HG03025 (cell line): ENCODE data around the gene TAC3.
"Not testable (repeated sequence)": the region's sequence is repeated elsewhere in the genome, so short reads cannot be mapped to it uniquely, and the experiment has no call there.

Source experiments
- ATAC-seq: cut with Tn5 transposase; IDR thresholded peaks from one replicate; pipeline ENCODE4 v1.9.1; 2021; ENCODE audit warnings: mild to moderate bottlenecking, moderate library complexity; ENCODE audit not compliant: unreplicated experiment, low FRiP score

TAC3 gene

DNA sequence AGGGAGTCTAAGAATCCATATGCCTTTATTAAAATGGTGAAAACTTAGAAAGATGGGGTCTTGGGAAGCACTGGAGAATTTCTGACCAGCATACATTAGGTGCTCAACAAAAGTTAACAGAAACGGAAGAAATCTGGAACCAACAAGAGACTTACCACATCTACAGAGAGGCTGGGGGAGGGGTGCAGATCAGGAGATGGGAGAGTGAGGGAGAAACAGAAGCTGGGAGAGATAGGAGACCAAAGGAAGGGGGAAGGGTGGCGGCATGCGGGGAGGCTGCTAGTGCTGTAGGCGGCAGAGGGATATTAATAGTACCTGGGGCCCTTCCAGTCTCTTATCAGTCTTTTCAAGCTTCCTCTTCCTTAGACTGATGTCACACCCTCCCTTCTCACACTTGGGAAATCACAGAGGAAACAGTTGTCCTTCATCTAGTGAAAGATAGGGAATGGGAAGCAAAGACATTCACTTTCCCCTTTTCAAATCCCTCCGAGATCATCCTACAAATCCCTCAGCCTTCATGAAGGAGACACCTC is 28.1 kb downstream of the TAC3 start:
- ATAC-seq: no peak

DNA sequence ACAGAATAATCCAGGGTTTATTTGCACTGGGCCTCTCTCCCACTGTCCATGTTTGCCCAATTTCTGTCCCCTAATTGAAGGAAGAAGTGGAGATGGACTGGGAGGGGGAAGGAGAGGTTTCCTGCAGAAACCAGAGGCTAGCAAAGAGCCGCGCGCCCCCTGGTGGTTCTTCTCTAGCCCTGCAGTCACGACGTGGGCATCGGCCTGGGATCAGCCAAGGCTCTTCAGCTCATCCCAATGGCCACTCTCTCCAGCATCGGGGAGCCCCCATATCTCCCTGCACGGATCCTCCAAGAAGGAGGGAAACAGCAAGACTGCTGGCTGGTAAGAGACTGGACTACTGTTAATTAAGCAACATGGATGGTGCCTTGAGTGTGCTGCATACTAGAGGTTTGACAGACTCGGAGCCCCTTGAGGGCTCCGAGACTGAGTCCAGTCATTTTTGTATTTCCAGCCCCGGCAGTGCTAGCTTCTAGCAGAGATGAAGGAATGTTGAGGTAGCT is 28.7 kb downstream of the TAC3 start:
- ATAC-seq: no peak

DNA sequence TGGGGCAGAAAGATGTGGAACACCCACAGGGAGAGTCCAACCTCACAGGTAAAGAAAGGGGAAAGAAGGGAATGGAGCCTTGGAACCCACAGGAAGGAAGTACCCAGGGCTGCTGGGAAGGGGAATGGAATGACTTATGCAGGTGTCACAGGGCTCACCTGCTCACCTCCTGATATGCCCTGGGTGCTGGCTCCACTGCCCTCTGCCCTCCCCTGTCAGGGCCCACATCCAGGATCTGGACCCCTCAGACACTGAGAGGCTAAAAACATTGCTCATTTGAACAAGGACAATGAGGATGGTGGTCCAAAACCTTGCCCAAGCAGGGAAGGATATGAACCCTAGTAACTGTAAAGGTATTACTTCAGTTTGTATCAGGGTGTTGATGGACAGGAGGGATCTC is 29.3 kb downstream of the TAC3 start:
- no peak for ATAC-seq

DNA sequence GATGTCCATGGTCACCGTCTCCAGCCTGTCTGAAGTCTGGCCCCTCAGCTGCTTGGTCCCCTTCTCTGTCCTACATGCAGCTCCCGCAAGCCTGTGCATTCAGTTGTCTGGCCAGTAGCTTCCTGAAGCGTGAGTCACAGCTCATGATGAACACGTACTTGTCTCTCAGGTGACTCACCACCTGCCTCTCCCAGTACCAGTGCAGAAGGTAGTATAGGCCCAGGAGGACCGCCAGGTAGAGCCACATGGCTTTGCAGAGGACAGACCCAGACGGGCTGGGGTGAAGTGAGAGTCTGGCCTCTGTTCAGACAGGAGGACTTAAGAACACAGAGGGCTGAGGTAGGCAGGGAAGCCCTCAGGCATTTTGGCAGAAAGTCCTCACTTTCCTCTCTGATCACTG is 30.6 kb downstream of the TAC3 start:
- ATAC-seq: not testable (repeated sequence)

DNA sequence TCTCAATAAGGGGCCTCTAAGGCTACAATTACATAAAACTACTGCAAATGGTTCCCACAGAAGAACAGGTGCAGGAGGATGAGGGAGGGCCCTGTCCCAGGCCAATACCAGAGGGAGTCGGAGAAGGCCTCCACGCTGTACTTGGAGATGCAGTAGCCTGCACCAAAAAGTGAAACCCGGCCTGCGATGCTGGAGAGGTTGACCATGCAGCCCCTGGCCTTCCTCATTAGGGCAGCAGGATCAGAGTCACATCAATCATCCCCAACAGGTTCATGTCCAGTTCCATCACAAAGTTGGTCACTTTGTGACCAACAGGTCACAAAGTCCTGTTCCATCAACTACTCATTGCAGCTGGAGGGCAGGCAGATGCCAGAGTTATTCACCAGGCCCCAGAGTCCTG is 32.9 kb downstream of the TAC3 start:
- ATAC-seq: no peak

DNA sequence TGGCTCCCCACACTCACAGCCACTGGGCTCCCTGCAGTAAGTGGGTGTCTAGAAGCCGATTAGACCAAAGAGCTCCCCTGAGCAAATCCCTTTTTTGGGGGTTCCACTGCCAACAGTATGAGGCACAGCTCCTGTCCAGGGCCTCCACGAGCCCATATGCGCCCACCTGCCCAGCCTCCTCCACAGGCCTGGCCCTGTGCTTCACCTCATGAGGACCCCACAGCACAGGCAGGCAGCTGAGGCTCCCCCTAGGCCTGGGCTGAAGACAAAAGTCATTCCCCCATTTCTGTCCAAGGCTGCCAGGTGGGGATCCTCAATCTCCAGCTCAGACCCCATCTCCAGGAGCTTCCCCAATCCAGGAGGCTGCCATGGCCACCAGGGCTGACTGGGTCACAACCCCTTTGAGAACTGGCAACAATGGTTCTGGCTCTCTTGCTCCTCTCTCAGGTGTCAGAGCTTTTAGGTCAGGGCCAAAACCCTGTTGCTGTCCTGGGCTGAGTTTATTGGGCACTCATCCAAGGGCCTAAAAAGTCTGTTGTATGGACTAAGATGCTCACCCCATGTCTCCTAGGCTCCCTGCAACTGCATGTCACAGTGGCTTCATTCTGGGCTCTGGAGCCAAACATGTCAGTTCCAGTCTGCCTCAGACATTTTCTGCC is 33.6 kb downstream of the TAC3 start:
- not testable (repeated sequence) for ATAC-seq

DNA sequence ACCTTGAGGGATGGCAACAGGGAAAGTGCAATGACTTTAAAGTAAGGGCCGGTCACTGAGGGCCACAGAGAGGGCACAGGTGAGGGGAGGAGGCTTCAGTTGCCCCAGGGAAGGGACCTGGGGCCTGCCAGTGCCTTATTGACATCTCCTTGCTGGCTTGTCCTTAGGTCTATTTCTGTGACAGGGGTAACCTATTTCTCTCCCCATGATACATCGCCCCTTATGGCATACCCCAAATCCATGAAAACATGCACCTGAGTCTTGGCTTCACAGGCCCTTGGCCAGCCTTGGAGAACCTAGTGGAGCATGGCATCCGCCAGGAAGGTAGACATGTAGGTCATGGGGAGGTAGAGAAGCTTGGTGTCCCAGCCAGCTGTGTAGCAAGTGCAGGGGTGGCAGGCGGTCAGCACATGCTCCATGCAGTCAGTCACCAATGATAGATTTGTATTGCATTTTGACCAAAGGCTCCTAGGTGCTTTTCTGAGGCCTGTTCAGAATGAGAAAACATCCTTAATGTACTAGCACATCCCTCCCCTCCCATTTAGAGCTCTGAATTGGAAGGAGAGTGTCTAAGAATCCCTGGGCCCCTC is 35.3 kb downstream of the TAC3 start:
- ATAC-seq: no peak

DNA sequence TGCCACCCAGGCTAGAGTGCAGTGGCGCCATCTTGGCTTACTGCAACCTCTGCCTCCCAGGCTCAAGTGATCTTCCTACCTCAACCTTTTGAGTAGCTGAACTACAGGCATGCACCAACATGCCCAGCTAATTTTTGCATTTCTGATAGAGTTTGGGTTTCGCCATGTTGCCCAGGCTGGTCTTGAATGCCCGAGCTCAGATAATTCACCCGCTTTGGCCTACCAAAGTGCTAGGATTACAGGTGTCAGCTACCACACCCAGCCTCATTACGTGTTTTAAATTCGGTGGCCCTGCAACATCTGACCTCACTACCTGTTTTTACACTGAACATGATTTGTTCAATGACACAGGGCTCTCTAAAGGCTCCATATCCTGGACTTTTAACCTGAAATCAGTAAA is 36.1 kb downstream of the TAC3 start:
- no peak for ATAC-seq

DNA sequence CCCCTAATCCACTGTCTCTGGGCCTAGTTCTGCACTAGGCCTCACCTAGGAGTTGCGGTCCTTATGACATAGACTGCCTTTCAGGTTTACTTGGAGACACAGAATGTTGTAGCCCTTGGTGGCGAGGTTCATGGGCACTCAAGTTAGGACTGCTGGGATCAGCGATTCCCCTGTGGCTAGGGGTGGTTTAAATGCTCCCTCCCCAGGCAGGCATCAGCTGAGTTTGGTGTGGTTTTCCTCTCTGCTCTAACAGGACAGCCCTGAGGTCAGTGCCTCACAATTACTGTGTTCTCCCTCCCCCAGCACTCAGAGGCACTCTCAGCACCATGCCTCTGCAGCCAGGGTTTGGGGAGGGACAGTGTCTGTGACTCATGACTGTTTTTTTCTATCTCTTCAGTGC is 36.7 kb downstream of the TAC3 start:
- no peak for ATAC-seq

DNA sequence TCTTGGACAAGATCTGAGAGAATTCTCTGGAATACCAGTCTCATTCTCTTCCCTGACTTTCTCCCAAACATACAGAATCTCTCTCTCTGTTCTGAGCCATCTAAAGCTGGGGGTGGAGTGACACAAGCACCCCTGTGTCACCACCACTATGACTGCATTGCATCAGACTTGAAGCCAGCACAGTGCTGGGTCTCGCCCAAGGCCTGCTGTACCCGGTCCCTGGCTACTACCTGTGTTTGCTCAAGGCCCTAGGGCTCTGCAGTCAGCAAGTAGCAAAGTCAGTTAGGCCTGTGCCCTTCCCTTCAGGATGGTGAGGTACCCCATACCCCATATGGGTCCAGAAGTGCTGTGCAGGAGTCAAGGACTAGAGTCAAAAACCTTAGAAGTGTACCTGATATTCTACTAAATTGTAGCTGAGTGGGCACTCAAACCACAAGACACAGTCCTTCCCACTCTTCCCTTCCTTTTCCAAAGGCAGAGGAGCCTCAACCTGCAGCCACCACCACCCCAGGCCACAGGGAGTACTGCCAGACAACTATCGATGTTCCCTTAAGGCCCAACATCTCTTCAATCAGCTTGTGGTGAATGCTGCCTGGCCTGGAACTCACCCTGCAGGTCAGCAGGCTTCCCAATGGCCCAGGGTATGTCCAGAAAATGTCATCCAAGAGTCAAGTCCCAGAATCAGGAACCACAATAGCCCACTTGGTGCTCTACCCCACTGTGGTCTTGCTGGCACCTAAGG is 37.8 kb downstream of the TAC3 start:
- no peak for ATAC-seq

DNA sequence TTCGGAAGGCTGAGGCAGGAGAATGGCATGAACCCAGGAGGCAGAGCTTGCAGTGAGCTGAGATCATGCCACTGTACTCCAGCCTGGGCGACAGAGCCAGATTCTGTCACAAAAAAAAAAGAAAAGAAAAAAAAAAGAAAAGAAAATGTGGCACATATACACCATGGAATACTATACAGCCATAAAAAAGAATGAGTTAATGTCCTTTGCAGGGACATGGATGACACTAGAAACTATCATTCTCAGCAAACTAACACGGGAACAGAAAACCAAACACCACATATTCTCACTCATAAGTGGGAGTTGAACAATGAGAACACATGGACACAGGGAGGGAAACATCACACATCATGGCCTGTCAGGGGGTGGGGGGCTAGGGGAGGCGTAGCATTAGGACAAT is 39.0 kb downstream of the TAC3 start:
- ATAC-seq: not testable (repeated sequence)

DNA sequence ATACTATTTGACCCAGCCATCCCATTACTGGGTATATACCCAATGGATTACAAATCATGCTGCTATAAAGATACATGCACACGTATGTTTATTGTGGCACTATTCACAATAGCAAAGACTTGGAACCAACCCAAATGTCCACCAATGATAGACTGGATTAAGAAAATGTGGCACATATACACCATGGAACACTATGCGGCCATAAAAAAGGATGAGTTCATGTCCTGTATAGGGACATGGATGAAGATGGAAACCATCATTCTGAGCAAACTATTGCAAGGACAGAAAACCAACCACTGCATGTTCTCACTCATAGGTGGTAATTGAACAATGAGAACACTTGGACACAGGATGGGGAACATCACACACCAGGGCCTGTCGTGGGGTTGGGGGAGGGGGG is 42.1 kb downstream of the TAC3 start:
- not testable (repeated sequence) for ATAC-seq

DNA sequence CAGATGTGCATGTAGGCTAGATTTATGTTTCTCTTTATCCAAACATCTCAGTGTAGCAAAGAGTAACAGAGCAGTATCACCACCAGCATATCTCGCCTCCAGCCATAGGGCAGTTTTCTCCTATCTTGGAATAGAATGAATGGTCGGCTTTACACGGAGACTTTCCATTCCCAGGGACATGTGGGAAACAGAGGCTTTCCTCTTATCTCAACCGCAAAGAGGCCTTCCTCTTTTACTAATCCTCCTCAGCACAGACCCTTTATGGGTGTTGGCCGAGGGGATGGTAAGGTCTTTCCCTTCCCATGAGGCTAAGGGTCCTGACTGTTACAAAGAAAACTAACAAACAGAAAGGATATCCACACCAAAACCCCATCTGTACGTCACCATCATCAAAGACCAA is 47.4 kb downstream of the TAC3 start:
- ATAC-seq: not testable (repeated sequence)

DNA sequence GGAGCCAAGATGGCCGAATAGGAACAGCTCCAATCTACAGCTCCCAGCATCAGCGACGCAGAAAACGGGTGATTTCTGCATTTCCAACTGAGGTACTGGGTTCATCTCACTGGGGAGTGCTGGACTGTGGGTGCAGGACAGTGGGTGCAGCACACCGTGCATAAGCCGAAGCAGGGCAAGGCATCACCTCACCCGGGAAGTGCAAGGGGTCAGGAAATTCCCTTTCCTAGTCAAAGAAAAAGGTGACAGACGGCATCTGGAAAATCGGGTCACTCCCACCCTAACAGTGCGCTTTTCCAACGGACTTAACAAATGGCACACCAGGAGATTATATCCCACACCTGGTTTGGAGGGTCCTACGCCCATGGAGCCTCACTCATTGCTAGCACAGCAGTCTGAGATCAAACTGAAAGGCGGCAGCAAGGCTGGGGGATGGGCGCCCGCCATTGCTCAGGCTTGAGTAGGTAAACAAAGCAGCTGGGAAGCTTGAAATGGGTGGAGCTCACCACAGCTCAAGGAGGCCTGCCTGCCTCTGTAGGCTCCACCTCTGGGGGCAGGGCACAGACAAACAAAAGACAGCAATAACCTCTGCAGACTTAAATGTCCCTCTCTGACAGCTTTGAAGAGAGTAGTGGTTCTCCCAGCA is 50.2 kb downstream of the TAC3 start:
- ATAC-seq: not testable (repeated sequence)

DNA sequence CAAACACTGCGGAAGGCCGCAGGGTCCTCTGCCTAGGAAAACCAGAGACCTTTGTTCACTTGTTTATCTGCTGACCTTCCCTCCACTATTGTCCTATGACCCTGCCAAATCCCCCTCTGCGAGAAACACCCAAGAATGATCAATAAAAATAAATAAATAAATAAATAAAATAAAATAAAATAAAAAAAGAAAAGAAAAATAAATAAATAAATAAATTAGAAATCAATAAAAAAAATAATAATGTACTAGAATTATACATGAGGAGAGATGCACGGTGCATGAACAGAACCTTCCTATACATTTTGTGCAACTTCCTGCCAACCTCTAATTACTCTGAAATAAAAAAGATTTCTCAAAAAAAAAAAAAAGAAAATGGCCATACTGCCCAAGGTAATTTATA is 51.2 kb downstream of the TAC3 start:
- ATAC-seq: not testable (repeated sequence)

DNA sequence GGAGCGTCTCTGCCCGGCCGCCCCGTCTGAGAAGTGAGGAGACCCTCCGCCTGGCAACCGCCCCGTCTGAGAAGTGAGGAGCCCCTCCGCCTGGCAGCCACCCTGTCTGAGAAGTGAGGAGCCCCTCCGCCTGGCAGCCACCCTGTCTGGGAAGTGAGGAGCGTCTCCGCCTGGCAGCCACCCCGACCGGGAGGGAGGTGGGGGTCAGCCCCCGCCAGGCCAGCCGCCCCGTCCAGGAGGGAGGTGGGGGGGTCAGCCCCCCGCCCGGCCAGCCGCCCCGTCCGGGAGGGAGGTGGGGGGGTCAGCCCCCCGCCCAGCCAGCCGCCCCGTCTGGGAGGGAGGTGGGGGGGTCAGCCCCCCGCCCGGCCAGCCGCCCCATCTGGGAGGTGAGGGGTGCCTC is 52.8 kb downstream of the TAC3 start:
- ATAC-seq: not testable (repeated sequence)

DNA sequence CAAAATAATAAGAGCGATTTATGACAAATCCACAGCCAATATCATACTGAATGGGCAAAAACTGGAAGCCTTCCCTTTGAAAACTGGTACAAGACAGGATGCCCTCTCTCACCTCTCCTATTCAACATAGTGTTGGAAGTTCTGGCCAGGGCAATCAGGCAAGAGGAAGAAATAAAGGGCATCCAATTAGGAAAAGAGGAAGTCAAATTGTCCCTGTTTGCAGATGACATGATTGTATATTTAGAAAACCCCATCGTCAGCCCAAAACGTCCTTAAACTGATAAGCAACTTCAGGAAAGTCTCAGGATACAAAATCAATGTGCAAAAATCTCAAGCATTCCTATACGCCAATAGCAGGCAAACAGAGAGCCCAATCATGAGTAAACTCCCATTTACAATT is 54.1 kb downstream of the TAC3 start:
- ATAC-seq: not testable (repeated sequence)
